ENCODE data around the gene CADPS.

The CADPS gene

GRCh38 chr3:62653796-62654195 is 221.4 kb downstream of the CADPS start:
- Histone ChIP-seq H3K79me2 (ENCODE audit: insufficient read depth, low read length) (no peaks in the 10 kb centered on the region), H3K9me2 (replicated peaks; ENCODE audit: low read depth, low read length) (no peaks in the 10 kb centered on the region), H3K27me3 (ENCODE audit: insufficient read depth, low read length, poor library complexity, severe bottlenecking) (no peaks in the 10 kb centered on the region), H3K4me1 (ENCODE audit: insufficient read depth, low read length, poor library complexity, severe bottlenecking) (peaks cover 16% of the 10 kb centered on the region), H3K9me3 (ENCODE audit: insufficient read depth, low read depth, low read length) (no peaks in the 10 kb centered on the region), H4K20me1 (ENCODE audit: insufficient read depth, low read length, poor library complexity, severe bottlenecking) (no peaks in the 10 kb centered on the region), H3K9ac (ENCODE audit: low read depth, low read length, poor library complexity, severe bottlenecking) (no peak overlapping the region), H3K4me2 (ENCODE audit: low read depth, low read length, poor library complexity, severe bottlenecking) (no peak overlapping the region), H3K4me3 (ENCODE audit: low read length, poor library complexity, severe bottlenecking) (no peak overlapping the region), H3F3A (ENCODE audit: low read depth) (no peaks in the 10 kb centered on the region), H3K36me3 (ENCODE audit: insufficient read depth, low read length) (no peaks in the 10 kb centered on the region), H2AFZ (ENCODE audit: low read length) (no peak overlapping the region)
- TF ChIP-seq EZH2phosphoT487 (IDR thresholded peaks at IDR 0.05; ENCODE audit: borderline replicate concordance) = no peak
- TF ChIP-seq, protein P1, sequence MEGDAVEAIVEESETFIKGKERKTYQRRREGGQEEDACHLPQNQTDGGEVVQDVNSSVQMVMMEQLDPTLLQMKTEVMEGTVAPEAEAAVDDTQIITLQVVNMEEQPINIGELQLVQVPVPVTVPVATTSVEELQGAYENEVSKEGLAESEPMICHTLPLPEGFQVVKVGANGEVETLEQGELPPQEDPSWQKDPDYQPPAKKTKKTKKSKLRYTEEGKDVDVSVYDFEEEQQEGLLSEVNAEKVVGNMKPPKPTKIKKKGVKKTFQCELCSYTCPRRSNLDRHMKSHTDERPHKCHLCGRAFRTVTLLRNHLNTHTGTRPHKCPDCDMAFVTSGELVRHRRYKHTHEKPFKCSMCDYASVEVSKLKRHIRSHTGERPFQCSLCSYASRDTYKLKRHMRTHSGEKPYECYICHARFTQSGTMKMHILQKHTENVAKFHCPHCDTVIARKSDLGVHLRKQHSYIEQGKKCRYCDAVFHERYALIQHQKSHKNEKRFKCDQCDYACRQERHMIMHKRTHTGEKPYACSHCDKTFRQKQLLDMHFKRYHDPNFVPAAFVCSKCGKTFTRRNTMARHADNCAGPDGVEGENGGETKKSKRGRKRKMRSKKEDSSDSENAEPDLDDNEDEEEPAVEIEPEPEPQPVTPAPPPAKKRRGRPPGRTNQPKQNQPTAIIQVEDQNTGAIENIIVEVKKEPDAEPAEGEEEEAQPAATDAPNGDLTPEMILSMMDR (conservative IDR thresholded peaks at IDR 0.05; ENCODE audit: low read length) = no peak

DNA sequence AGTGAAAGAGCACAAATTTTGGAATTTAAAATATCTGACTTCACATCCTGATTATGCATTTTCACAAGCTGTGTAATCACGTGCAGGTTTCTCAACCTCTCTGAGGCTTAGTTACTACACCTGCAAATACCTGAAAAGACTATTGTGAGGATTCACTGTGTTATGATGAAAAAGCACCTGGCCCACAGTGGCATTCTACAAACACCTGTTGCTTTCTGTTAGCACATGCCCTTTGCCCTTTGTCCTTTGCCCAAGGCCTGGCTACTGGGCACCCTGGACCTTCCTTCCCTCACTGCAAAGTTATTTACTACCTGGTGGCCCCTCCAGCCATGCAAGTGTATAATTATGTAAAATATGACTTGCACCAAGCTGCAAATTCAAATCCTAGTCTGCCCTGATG is 227.5 kb downstream of the CADPS start:
- no peaks in the 10 kb centered on the region for H4K20me1 ChIP-seq (ENCODE audit: insufficient read depth, low read length, poor library complexity, severe bottlenecking)
- no peaks in the 10 kb centered on the region for H3K36me3 ChIP-seq (ENCODE audit: insufficient read depth, low read length)
- no peak overlapping the region for H3K4me3 ChIP-seq (ENCODE audit: low read length, poor library complexity, severe bottlenecking)
- no peaks in the 10 kb centered on the region for H3K27me3 ChIP-seq (ENCODE audit: insufficient read depth, low read length, poor library complexity, severe bottlenecking)
- no peaks in the 10 kb centered on the region for H3K79me2 ChIP-seq (ENCODE audit: insufficient read depth, low read length)
- H3K9ac ChIP-seq (ENCODE audit: low read depth, low read length, poor library complexity, severe bottlenecking) = no peak overlapping the region
- no peak overlapping the region for H2AFZ ChIP-seq (ENCODE audit: low read length)
- H3K4me1 ChIP-seq (ENCODE audit: insufficient read depth, low read length, poor library complexity, severe bottlenecking) = peaks cover 34% of the 10 kb centered on the region
- no peaks in the 10 kb centered on the region for H3K9me2 ChIP-seq (replicated peaks; ENCODE audit: low read depth, low read length)
- H3K9me3 ChIP-seq (ENCODE audit: insufficient read depth, low read depth, low read length) = no peaks in the 10 kb centered on the region
- no peak overlapping the region for H3K4me2 ChIP-seq (ENCODE audit: low read depth, low read length, poor library complexity, severe bottlenecking)
- H3F3A ChIP-seq (ENCODE audit: low read depth) = no peaks in the 10 kb centered on the region
- TF ChIP-seq, protein P1 (conservative IDR thresholded peaks at IDR 0.05; ENCODE audit: low read length) = no peak
- TF ChIP-seq EZH2phosphoT487 (IDR thresholded peaks at IDR 0.05; ENCODE audit: borderline replicate concordance) = no peak

DNA sequence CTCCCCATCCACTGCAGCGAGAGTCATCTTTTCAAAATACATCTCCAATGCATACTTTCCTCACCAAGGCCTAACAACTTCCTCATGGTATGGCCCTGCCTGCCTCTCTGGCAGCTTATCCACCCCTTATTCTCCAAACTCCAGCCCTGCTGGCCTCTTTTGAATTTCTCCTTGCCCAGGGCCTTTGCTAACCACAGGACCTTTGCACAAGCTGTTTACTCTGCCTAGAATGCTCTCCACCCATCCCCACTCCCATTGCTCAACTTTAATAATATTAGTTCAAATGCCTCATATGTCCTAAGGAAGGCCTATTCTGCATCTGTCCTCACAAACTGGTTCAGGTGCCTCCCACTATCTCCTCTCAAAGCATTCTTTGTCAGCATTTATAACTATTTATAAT is 230.7 kb downstream of the CADPS start:
- H3K79me2 ChIP-seq (ENCODE audit: insufficient read depth, low read length) = no peaks in the 10 kb centered on the region
- H3K9ac ChIP-seq (ENCODE audit: low read depth, low read length, poor library complexity, severe bottlenecking) = no peak overlapping the region

More for the DNA sequence above, 230.7 kb downstream of the CADPS start:
- no peaks in the 10 kb centered on the region for H3K9me2 ChIP-seq (replicated peaks; ENCODE audit: low read depth, low read length)
- no peaks in the 10 kb centered on the region for H3K36me3 ChIP-seq (ENCODE audit: insufficient read depth, low read length)
- TF ChIP-seq, protein P1 (conservative IDR thresholded peaks at IDR 0.05; ENCODE audit: low read length) = no peak
- TF ChIP-seq EZH2phosphoT487 (IDR thresholded peaks at IDR 0.05; ENCODE audit: borderline replicate concordance) = no peak
- H3K4me1 ChIP-seq (ENCODE audit: insufficient read depth, low read length, poor library complexity, severe bottlenecking) = peaks cover 28% of the 10 kb centered on the region
- no peaks in the 10 kb centered on the region for H3F3A ChIP-seq (ENCODE audit: low read depth)
- peak overlapping the region; percentile 61 for H3K4me2 ChIP-seq (ENCODE audit: low read depth, low read length, poor library complexity, severe bottlenecking)
- H3K27me3 ChIP-seq (ENCODE audit: insufficient read depth, low read length, poor library complexity, severe bottlenecking) = no peaks in the 10 kb centered on the region
- peak overlapping the region; percentile 5 for H3K4me3 ChIP-seq (ENCODE audit: low read length, poor library complexity, severe bottlenecking)
- H4K20me1 ChIP-seq (ENCODE audit: insufficient read depth, low read length, poor library complexity, severe bottlenecking) = no peaks in the 10 kb centered on the region
- no peaks in the 10 kb centered on the region for H3K9me3 ChIP-seq (ENCODE audit: insufficient read depth, low read depth, low read length)
- H2AFZ ChIP-seq (ENCODE audit: low read length) = no peak overlapping the region

Measured in Loucy (cell line).